Chondrocyte (in vitro differentiated cells): ENCODE measurements around the gene PCK1. TPM values are rescaled to one million over a fixed set of nuclear protein-coding genes. Genes with fewer than 3 reads are reported as not detected.
A peak's percentile ranks its signal among the peaks of the same experiment; 100 is the strongest.

ENCODE experiments used
- DNase-seq: peaks from one replicate; pipeline ENCODE4 v3.0.0; 2021; ENCODE audit warnings: mixed read lengths, low spot score
- H3K27ac Mint-ChIP-seq: one replicate; pipeline ENCODE4 v1.8.0; 2021; ENCODE audit warnings: mild to moderate bottlenecking, moderate library complexity, mixed read lengths; ENCODE audit not compliant: unreplicated experiment
- H3K27me3 Mint-ChIP-seq: 2 replicates; pipeline ENCODE4 v1.8.0; 2021; ENCODE audit warnings: low read depth, mixed read lengths
- H3K36me3 Mint-ChIP-seq: 2 replicates; pipeline ENCODE4 v1.8.0; 2021; ENCODE audit warnings: low read depth, mixed read lengths
- H3K4me1 Mint-ChIP-seq: 2 replicates; pipeline ENCODE4 v1.8.0; 2021; ENCODE audit warnings: low read depth, mild to moderate bottlenecking, mixed read lengths
- H3K4me3 Mint-ChIP-seq: one replicate; pipeline ENCODE4 v1.8.0; 2021; ENCODE audit warnings: mild to moderate bottlenecking, moderate library complexity, mixed read lengths; ENCODE audit not compliant: unreplicated experiment
- H3K9me3 Mint-ChIP-seq: 2 replicates; pipeline ENCODE4 v1.8.0; 2021; ENCODE audit warnings: low read depth, mixed read lengths
- total RNA-seq: library from RNA; stranded (reverse); gene quantifications from 3 replicates; pipeline ENCODE4 v1.2.1, GENCODE V29; 2021
- TF ChIP-seq, protein P1 (sequence below): fragments of 200-600 bp; sonication (generic); IDR thresholded peaks from 2 replicates; pipeline ENCODE4 v1.5.0; 2021; ENCODE audit warnings: antibody characterized with exemption, mild to moderate bottlenecking, moderate library complexity

PCK1 gene
- total RNA-seq, 1 donor from 2014 or later = not detected

- DNase-seq = no peak
- peaks cover 6% of the 10 kb centered on the region for H3K4me1 Mint-ChIP-seq
- H3K36me3 Mint-ChIP-seq = no peaks in the 10 kb centered on the region
- H3K27ac Mint-ChIP-seq = no peak overlapping the region
- H3K9me3 Mint-ChIP-seq = no peaks in the 10 kb centered on the region
- peaks cover 40% of the 10 kb centered on the region for H3K27me3 Mint-ChIP-seq
- TF ChIP-seq, protein P1, sequence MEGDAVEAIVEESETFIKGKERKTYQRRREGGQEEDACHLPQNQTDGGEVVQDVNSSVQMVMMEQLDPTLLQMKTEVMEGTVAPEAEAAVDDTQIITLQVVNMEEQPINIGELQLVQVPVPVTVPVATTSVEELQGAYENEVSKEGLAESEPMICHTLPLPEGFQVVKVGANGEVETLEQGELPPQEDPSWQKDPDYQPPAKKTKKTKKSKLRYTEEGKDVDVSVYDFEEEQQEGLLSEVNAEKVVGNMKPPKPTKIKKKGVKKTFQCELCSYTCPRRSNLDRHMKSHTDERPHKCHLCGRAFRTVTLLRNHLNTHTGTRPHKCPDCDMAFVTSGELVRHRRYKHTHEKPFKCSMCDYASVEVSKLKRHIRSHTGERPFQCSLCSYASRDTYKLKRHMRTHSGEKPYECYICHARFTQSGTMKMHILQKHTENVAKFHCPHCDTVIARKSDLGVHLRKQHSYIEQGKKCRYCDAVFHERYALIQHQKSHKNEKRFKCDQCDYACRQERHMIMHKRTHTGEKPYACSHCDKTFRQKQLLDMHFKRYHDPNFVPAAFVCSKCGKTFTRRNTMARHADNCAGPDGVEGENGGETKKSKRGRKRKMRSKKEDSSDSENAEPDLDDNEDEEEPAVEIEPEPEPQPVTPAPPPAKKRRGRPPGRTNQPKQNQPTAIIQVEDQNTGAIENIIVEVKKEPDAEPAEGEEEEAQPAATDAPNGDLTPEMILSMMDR = no peak
- H3K4me3 Mint-ChIP-seq = no peak overlapping the region
Observed at GRCh38 chr20:57570920-57571319, 10.0 kb downstream of the PCK1 start.

- Mint-ChIP-seq H3K4me3 (no peak overlapping the region), H3K36me3 (no peaks in the 10 kb centered on the region), H3K9me3 (no peaks in the 10 kb centered on the region), H3K27ac (no peak overlapping the region), H3K27me3 (peaks cover 34% of the 10 kb centered on the region), H3K4me1 (peaks cover 6% of the 10 kb centered on the region)
- no peak for DNase-seq
- TF ChIP-seq, protein P1 = no peak
Observed at GRCh38 chr20:57571782-57572416, 11.0 kb downstream of the PCK1 start.

DNA sequence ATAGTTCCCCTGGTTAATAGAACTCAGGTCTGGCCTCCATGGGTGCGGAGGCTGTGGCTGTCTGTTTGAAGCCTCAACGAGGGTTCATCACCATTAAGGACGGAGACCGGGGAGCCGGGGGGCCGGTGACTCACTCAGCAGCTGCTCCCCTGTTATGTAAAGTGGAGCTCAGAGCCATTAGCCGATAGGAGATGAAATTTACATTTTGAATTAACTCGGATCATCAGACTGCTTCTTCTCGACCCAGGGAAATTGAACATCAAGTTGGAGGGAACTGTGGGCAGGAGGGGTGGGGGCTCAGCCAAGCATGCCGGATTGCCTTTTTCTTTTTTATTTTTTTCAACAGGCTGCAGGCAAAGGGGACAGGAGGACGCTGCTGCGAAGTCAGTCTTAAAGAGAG, 12.3 kb downstream of the PCK1 start:
- H3K27ac Mint-ChIP-seq = no peak overlapping the region
- TF ChIP-seq, protein P1 = no peak

GRCh38 chr20:57573894-57574293, 13.0 kb downstream of the PCK1 start:
- no peak overlapping the region for H3K27ac Mint-ChIP-seq
- H3K27me3 Mint-ChIP-seq = peaks cover 25% of the 10 kb centered on the region
- H3K36me3 Mint-ChIP-seq = no peaks in the 10 kb centered on the region
- DNase-seq = no peak
- H3K9me3 Mint-ChIP-seq = no peaks in the 10 kb centered on the region
- TF ChIP-seq, protein P1 = peak; percentile 32
- no peak overlapping the region for H3K4me3 Mint-ChIP-seq
- H3K4me1 Mint-ChIP-seq = peaks cover 6% of the 10 kb centered on the region

More for the DNA sequence above, 12.3 kb downstream of the PCK1 start:
- DNase-seq = no peak
- Mint-ChIP-seq H3K4me1 (peaks cover 6% of the 10 kb centered on the region), H3K36me3 (no peaks in the 10 kb centered on the region), H3K9me3 (no peaks in the 10 kb centered on the region), H3K27me3 (peaks cover 24% of the 10 kb centered on the region), H3K4me3 (no peak overlapping the region)

DNA sequence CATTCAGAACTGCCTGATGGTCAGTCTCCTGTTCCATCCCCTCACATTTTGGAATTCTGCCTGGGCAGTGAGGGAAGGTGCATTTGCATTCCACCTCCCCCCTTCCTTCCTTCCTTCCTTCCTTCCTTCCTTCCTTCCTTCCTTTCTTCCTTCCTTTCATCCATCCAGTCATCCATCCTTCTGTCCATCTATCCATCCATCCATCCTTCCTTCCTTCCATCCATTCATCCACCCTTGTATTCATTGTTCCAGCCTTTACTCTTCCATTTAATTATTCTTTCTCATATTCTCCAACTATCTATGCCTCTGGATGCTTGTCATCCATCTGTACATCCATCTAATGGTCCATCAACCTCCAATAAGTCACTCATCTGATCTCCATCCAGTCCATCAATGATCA, 14.0 kb downstream of the PCK1 start:
- no peak overlapping the region for H3K27ac Mint-ChIP-seq
- TF ChIP-seq, protein P1 = no peak
- no peaks in the 10 kb centered on the region for H3K9me3 Mint-ChIP-seq
- no peak overlapping the region for H3K4me3 Mint-ChIP-seq
- DNase-seq = no peak
- no peaks in the 10 kb centered on the region for H3K36me3 Mint-ChIP-seq
- peaks cover 27% of the 10 kb centered on the region for H3K27me3 Mint-ChIP-seq
- H3K4me1 Mint-ChIP-seq = peaks cover 6% of the 10 kb centered on the region
